Upper lobe of left lung (tissue), 6 donors: ENCODE results near the gene TNFRSF14. TPM values are rescaled to one million over a fixed set of nuclear protein-coding genes. Genes with fewer than 3 reads are reported as not detected.

Source experiments
- ATAC-seq, 2 donors: fragments of 200-7000 bp; cut with Tn5 transposase; one replicate each; pipeline ENCODE4 v1.9.1; 2022; ENCODE audit warnings: mild to moderate bottlenecking in 2 of 2, moderate library complexity in 2 of 2; ENCODE audit not compliant: low FRiP score in 2 of 2
- DNase-seq, 2 donors: peaks; one replicate each; pipeline ENCODE4 v3.0.0-alpha.2; 2019 to 2020
- H3K27ac ChIP-seq, 4 donors: fragments of 200-600 bp; sonication (generic); one replicate each; pipeline ENCODE4 v1.5.1; 2016 to 2019
- H3K27me3 ChIP-seq, 4 donors: fragments of 200-600 bp; sonication (generic); one replicate each; pipeline ENCODE4 v1.5.1; 2017 to 2019
- H3K36me3 ChIP-seq, 4 donors: fragments of 200-600 bp; sonication (generic); one replicate each; pipeline ENCODE4 v1.5.1; 2016 to 2019
- H3K4me1 ChIP-seq, 4 donors: fragments of 200-600 bp; sonication (generic); one replicate each; pipeline ENCODE4 v1.5.1; 2018 to 2019
- H3K4me3 ChIP-seq, 4 donors: fragments of 200-600 bp; sonication (generic); one replicate each; pipeline ENCODE4 v1.5.1; 2017 to 2019; ENCODE audit warnings: mild to moderate bottlenecking in 2 of 4, moderate library complexity in 1 of 4
- H3K9me3 ChIP-seq, 4 donors: fragments of 200-600 bp; sonication (generic); one replicate each; pipeline ENCODE4 v1.5.1; 2018 to 2019
- CTCF ChIP-seq, 6 experiments: fragments of 450-650 bp in 4 of 6; fragments of 200-600 bp in 2 of 6; sonication (generic) in 2 of 6; IDR thresholded peaks; one replicate each; pipeline ENCODE4 v1.5.1; 2016 to 2019; ENCODE audit warnings: antibody characterized with exemption in 6 of 6
- EP300 ChIP-seq, 4 donors: sonication (generic); formaldehyde crosslinking; IDR thresholded peaks; one replicate each; pipeline ENCODE4 v1.5.1; 2017; ENCODE audit warnings: antibody characterized with exemption in 4 of 4, control low read depth in 2 of 4
- POLR2A ChIP-seq, 4 donors: fragments of 450-650 bp; IDR thresholded peaks; one replicate each; pipeline ENCODE4 v1.5.1; 2016 to 2017; ENCODE audit warnings: antibody characterized with exemption in 4 of 4, mild to moderate bottlenecking in 2 of 4
- POLR2AphosphoS5 ChIP-seq, 2 donors: sonication (generic); formaldehyde crosslinking; IDR thresholded peaks; one replicate each; pipeline ENCODE4 v1.5.1; 2017; ENCODE audit warnings: antibody characterized with exemption in 2 of 2
- WGBS, 2 donors: methylation state at CpG; one replicate each; pipeline ENCODE4 v1.1.5; 2017 to 2018; 5-methylcytosine and 5-hydroxymethylcytosine counted together
- total RNA-seq, 6 donors: library from RNA; depleted of rRNA in 4 of 6; stranded (reverse); fragments of >200 nt in 4 of 6; gene quantifications; one replicate each; pipeline versions ENCODE4 v1.1.0 to v1.2.1, GENCODE V29; 2016 to 2021
- donor health status: DM: no; HTN: no; CAD: no; lungs with moderate emphysema.
- donor health status: DM: no; HTN: yes; CAD: no; lungs with severe emphysema.

The TNFRSF14 gene
- total RNA-seq, 6 donors from 2014 or later, result 61.1 to 641 (median 147) TPM

- 77 to 88% methylated on average over 11 of the region's 11 CpGs for WGBS, 2 donors
- peak in 1 of 2 donors; percentile 23 for DNase-seq
- Histone ChIP-seq H3K27ac (no peak overlapping the region), H3K36me3 (no peaks in the 10 kb centered on the region), H3K4me1 (peaks cover 0 to 11% (median 7%) of the 10 kb centered on the region in 4 donors), H3K27me3 (no peaks in the 10 kb centered on the region), H3K4me3 (no peak overlapping the region), H3K9me3 (peaks cover 0 to 9% (median 5%) of the 10 kb centered on the region in 4 donors)
- no peak for TF ChIP-seq POLR2A (IDR thresholded peaks at IDR 0.05)
- no peak for TF ChIP-seq EP300 (IDR thresholded peaks at IDR 0.05)
- no peak for TF ChIP-seq POLR2AphosphoS5 (IDR thresholded peaks at IDR 0.05)
- TF ChIP-seq CTCF (IDR thresholded peaks at IDR 0.05), result no peak
- no peak for ATAC-seq
Measured at GRCh38 chr1:2612591-2613365, 56.6 kb downstream of the TNFRSF14 start.

Other genes starting within 250 kb of the TNFRSF14 start
- gene MORN1, start 164.8 kb upstream of the TNFRSF14 start, total RNA-seq, result 10 to 100 TPM in 4 of 6 donors, 1 to 10 TPM in 2; 8.5 to 23.4 (median 14.6) TPM
- 100 to 1,000 TPM in 2 of 6 donors, 10 to 100 TPM in 4; 48.2 to 133 (median 61.1) TPM for gene RER1, start 164.5 kb upstream of the TNFRSF14 start, total RNA-seq
- 10 to 100 TPM; 15.7 to 32.1 (median 19.9) TPM for gene PEX10, start 143.8 kb upstream of the TNFRSF14 start, total RNA-seq
- gene PLCH2, start 80.1 kb upstream of the TNFRSF14 start, total RNA-seq, result 1 to 10 TPM; 1.5 to 7.3 (median 3.4) TPM
- 100 to 1,000 TPM in 1 of 6 donors, 10 to 100 TPM in 5; 20.7 to 123 (median 36.9) TPM for gene PANK4, start 29.8 kb upstream of the TNFRSF14 start, total RNA-seq
- 1 to 10 TPM in 2 of 6 donors, under 1 TPM in 2, not detected in 2; 0.31 to 1.6 (median 0.92) TPM for gene HES5, start 26.1 kb upstream of the TNFRSF14 start, total RNA-seq
- gene PRXL2B, start 30.4 kb downstream of the TNFRSF14 start, total RNA-seq, result 10 to 100 TPM; 10.5 to 34.2 (median 22.0) TPM
- 1 to 10 TPM in 4 of 6 donors, not detected in 2; 2.9 to 5.5 (median 5.1) TPM for gene MMEL1, start 76.6 kb downstream of the TNFRSF14 start, total RNA-seq
- 1 to 10 TPM in 5 of 6 donors, under 1 TPM in 1; 0.76 to 4.2 (median 2.1) TPM for gene TTC34, start 245.3 kb downstream of the TNFRSF14 start, total RNA-seq